PC-9 (cell line): ENCODE measurements around the gene CAPS2. TPM values are rescaled to one million over a fixed set of nuclear protein-coding genes. Genes with fewer than 3 reads are reported as not detected.

Experiments used
- BruUV-seq: library from RNA; stranded (reverse); fragments of 400-500 nt; replicated peaks from 2 replicates; lab custom pipeline; 2021; lab: Mats Ljungman, UMichigan
- CTCF ChIA-PET: fragments of 300-600 bp; sonication (Branson Sonifier 250); formaldehyde crosslinking; loops from one replicate; lab custom pipeline; 2022; ENCODE audit warnings: antibody characterized with exemption; lab: Charles Lee
- POLR2A ChIA-PET: fragments of 300-600 bp; sonication (Branson Sonifier 250); formaldehyde crosslinking; loops from one replicate; lab custom pipeline; 2022; ENCODE audit warnings: antibody characterized with exemption; ENCODE audit not compliant: unreplicated experiment; lab: Charles Lee
- DNase-seq, 2 experiments: peaks; one replicate each; pipeline versions ENCODE4 v3.0.0 to v3.0.0-alpha.2; 2015 to 2022; ENCODE audit warnings: mixed read lengths in 1 of 2
- H2AFZ ChIP-seq: fragments of 200-600 bp; sonication (generic); 2 replicates; pipeline ENCODE4 v1.8.1; 2017; ENCODE audit warnings: antibody characterized with exemption
- H3F3A ChIP-seq: fragments of 200-600 bp; sonication (generic); 2 replicates; pipeline ENCODE4 v1.8.1; 2017; ENCODE audit warnings: antibody characterized with exemption, mild to moderate bottlenecking, low read depth; ENCODE audit not compliant: insufficient read depth
- H3K27ac ChIP-seq: fragments of 200-600 bp; sonication (generic); 2 replicates; pipeline ENCODE4 v1.6.1; 2016; ENCODE audit warnings: mixed run types
- H3K27me3 ChIP-seq: fragments of 200-600 bp; sonication (generic); 2 replicates; pipeline ENCODE4 v1.6.1; 2016; ENCODE audit warnings: low read depth, mixed run types; ENCODE audit not compliant: insufficient read depth
- H3K36me3 ChIP-seq: fragments of 200-600 bp; sonication (generic); 2 replicates; pipeline ENCODE4 v1.6.1; 2016; ENCODE audit warnings: low read depth, mixed run types
- H3K4me1 ChIP-seq: fragments of 200-600 bp; sonication (generic); replicated peaks from 2 replicates; pipeline ENCODE4 v1.6.1; 2016; ENCODE audit warnings: mixed run types; ENCODE audit not compliant: insufficient read depth
- H3K4me2 ChIP-seq: fragments of 200-600 bp; sonication (generic); 2 replicates; pipeline ENCODE4 v1.6.1; 2017; ENCODE audit warnings: mixed run types
- H3K4me3 ChIP-seq: fragments of 200-600 bp; sonication (generic); 2 replicates; pipeline ENCODE4 v1.6.1; 2016; ENCODE audit warnings: mixed run types
- H3K79me2 ChIP-seq: fragments of 200-600 bp; sonication (generic); 2 replicates; pipeline ENCODE4 v1.6.1; 2017; ENCODE audit warnings: low read depth, mixed run types
- H3K9me2 ChIP-seq: fragments of 200-600 bp; sonication (generic); 2 replicates; pipeline ENCODE4 v1.8.1; 2017; ENCODE audit warnings: mild to moderate bottlenecking; ENCODE audit not compliant: insufficient read depth
- H3K9me3 ChIP-seq: fragments of 200-600 bp; sonication (generic); 2 replicates; pipeline ENCODE4 v1.8.1; 2016; ENCODE audit warnings: low read depth; ENCODE audit not compliant: insufficient read depth
- H4K20me1 ChIP-seq: fragments of 200-600 bp; sonication (generic); 2 replicates; pipeline ENCODE4 v1.8.1; 2017; ENCODE audit not compliant: insufficient read depth
- CTCF ChIP-seq: fragments of 200-600 bp; sonication (generic); conservative IDR thresholded peaks from 2 replicates; pipeline ENCODE4 v1.6.1; 2017; ENCODE audit warnings: mixed run types, antibody characterized with exemption, mild to moderate bottlenecking, moderate library complexity
- EZH2 ChIP-seq: fragments of 200-600 bp; sonication (generic); IDR thresholded peaks from 2 replicates; pipeline ENCODE4 v1.8.0; 2017; ENCODE audit warnings: antibody characterized with exemption, low read depth
- intact Hi-C: fragments of 100-400 bp; cut with micrococcal nuclease; formaldehyde crosslinking; loops from one replicate; pipeline ENCODE4 v1.10.0; 2022; ENCODE audit not compliant: unreplicated experiment
- total RNA-seq: library from RNA; stranded (reverse); gene quantifications from 2 replicates; pipeline ENCODE4 v1.2.3, GENCODE V29; 2021

CAPS2 gene
- total RNA-seq, 1 experiment from 2014 or later, result 19.8 TPM

- H3K4me2 ChIP-seq, result no peak overlapping the region
- H3F3A ChIP-seq, result no peaks in the 10 kb centered on the region
- TF ChIP-seq CTCF (no peak), EZH2 (no peak)
- H3K4me3 ChIP-seq, result no peak overlapping the region
- H2AFZ ChIP-seq, result no peak overlapping the region
- peaks cover 7% of the 10 kb centered on the region; the same call in 1 of the 2 replicates for H3K9me3 ChIP-seq
- no peaks in the 10 kb centered on the region for H3K4me1 ChIP-seq
- H3K27me3 ChIP-seq, result no peaks in the 10 kb centered on the region
- POLR2A ChIA-PET, result interaction anchor here (0.5 kb wide), 1 partner anchor 202 kb away, joined by 3 read pairs; no protein-coding TSS in a partner anchor
- no peaks in the 10 kb centered on the region for H3K36me3 ChIP-seq
- intact Hi-C loops, result no loop called here
- no peaks in the 10 kb centered on the region for H3K79me2 ChIP-seq
- no peak for DNase-seq
- H3K9me2 ChIP-seq, result no peaks in the 10 kb centered on the region
- H4K20me1 ChIP-seq, result no peaks in the 10 kb centered on the region
- no TSS peak for BruUV-seq
- H3K27ac ChIP-seq, result no peak overlapping the region
- CTCF ChIA-PET, result no interaction called here
Observed at GRCh38 chr12:75360920-75361319, 30.8 kb upstream of the CAPS2 start.

- H3K9me3 ChIP-seq, result no peaks in the 10 kb centered on the region
- H3K36me3 ChIP-seq, result no peaks in the 10 kb centered on the region
- H3K27ac ChIP-seq, result no peak overlapping the region
- no peak overlapping the region for H3K4me3 ChIP-seq
- no peaks in the 10 kb centered on the region for H3K4me1 ChIP-seq
- CTCF ChIA-PET, result no interaction called here
- no peaks in the 10 kb centered on the region for H3F3A ChIP-seq
- no peaks in the 10 kb centered on the region for H3K79me2 ChIP-seq
- TF ChIP-seq CTCF (no peak), EZH2 (no peak)
- BruUV-seq, result no TSS peak
- H4K20me1 ChIP-seq, result no peaks in the 10 kb centered on the region
- H3K9me2 ChIP-seq, result no peaks in the 10 kb centered on the region
- H3K4me2 ChIP-seq, result no peak overlapping the region
- no peaks in the 10 kb centered on the region for H3K27me3 ChIP-seq
- POLR2A ChIA-PET, result no interaction called here
- intact Hi-C loops, result no loop called here
- no peak overlapping the region for H2AFZ ChIP-seq
- no peak for DNase-seq
Observed at GRCh38 chr12:75354011-75354410, 23.9 kb upstream of the CAPS2 start.

- no TSS peak for BruUV-seq
- no peaks in the 10 kb centered on the region for H3K27me3 ChIP-seq
- no peaks in the 10 kb centered on the region for H3F3A ChIP-seq
- no peaks in the 10 kb centered on the region for H3K9me2 ChIP-seq
- no peaks in the 10 kb centered on the region for H3K79me2 ChIP-seq
- H4K20me1 ChIP-seq, result no peaks in the 10 kb centered on the region
- no peaks in the 10 kb centered on the region for H3K4me1 ChIP-seq
- H3K36me3 ChIP-seq, result no peaks in the 10 kb centered on the region
- intact Hi-C loops, result no loop called here
- ChIA-PET CTCF (no interaction called here), POLR2A (interaction anchor here (0.6 kb wide), 1 partner anchor 161 kb away, joined by 3 read pairs; the partner anchor contains the start of gene KRR1)
- TF ChIP-seq CTCF, result no peak
- TF ChIP-seq EZH2, result no peak
- H3K4me3 ChIP-seq, result no peak overlapping the region
- no peak overlapping the region for H3K27ac ChIP-seq
- DNase-seq, result no peak
- no peak overlapping the region for H3K4me2 ChIP-seq
- peaks cover 4% of the 10 kb centered on the region; the same call in 1 of the 2 replicates for H3K9me3 ChIP-seq
- no peak overlapping the region for H2AFZ ChIP-seq
Observed at GRCh38 chr12:75350413-75350812, 20.3 kb upstream of the CAPS2 start.
